Stimulated activated CD4-positive, alpha-beta T cell treated with anti-CD3 and anti-CD28 coated beads, Interleukin-4, amount 100 ng/mL, for 24 hours (primary cell): ENCODE results near the gene RPS6KA4.

Experiments used
- DNase-seq: peaks from one replicate; pipeline ENCODE4 v3.0.0-alpha.2; 2020

RPS6KA4 gene

DNA sequence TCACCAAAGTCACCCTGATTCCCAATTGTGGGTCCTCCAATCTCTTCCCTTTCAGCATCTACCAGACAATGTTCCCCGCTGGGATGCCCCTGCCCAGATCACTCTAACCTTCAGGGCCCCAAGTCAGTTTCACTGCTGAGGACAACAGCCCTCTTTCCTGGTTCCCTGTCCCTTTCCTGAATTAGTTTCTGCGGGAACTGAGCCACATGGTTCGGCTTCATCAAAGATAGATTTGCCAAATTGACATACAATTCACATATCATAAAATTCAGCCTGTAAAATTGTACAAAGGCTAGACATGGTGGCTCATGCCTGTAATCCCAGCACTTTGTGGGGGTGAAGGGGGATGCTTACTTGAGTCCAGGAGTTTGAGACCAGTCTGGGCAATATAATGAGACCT is 31.0 kb upstream of the RPS6KA4 start:
- no peak for DNase-seq

DNA sequence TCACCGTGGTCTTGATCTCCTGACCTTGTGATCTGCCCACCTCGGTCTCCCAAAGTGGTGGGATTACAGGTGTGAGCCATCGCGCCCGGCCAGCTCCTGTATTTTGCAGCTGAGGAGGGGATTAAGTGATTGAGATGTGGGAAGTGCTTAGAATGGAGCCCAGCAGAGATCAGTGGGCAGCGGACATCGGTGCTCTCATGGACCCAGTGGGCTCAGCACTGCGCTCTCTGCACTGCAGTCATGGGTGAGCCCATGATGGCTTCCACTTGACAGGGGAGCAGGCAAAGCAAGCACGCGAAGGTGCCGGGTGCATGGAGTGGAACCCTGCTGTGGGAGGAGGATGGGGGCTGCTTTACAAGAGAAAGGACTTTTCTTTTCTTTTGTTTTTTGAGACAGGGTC is 28.1 kb upstream of the RPS6KA4 start:
- no peak for DNase-seq

DNA sequence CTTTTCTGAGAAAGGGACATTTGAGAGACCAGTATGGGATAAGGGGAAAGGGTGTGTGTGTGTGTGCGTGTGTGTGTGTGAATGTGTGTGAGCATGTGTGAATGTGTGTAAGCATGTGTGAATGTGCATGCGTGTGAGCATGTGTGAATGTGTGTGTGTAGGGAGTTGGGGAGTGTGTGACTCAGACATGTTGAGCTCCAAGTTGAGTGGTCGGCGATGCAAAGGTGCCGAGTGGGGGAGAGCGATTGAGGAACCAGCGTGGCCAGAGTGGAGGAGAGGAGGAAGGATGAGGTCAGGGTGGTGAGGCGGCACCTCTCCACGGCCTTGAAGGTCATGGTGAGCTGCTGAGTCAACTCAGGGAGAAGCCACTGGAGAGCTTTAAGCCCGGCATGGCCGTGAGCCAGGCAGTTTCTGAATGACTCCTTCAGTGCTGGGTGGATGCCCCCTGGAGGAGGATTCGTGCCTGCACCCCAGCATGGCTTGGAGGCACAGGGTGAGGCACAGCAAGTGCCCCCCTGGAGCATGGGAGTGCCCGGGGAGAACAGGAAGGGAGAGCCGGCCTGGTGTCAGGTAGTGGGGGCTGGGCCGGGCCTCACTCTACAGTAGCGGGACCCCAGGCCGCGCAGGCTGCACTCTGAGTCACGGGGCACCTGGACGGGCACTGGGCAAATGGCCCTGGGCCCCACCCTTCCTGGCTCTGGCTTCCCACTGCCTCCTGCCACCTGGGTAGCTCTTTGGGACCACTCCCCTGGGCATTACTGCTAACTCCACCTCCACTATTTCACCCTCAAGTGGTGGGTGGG is 27.2 kb upstream of the RPS6KA4 start:
- DNase-seq = peak; percentile 71

DNA sequence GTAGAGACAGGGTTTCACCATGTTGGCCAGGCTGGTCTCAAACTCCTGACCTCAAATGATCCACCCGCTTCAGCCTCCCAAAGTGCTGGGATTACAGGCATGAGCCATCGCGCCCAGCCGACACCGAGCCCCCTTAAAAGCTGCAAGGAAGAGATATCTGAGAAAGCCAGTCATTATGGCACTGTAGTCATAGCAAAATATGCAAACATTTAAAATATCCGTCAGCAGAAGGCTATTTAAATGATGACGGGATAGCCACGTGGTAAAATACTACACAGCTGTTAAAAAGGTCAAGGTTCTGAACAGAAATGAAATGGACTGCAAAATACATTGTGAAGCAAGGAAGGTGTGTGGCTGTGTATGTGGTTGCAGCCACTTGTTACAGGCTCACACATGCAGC is 25.4 kb upstream of the RPS6KA4 start:
- DNase-seq = no peak

DNA sequence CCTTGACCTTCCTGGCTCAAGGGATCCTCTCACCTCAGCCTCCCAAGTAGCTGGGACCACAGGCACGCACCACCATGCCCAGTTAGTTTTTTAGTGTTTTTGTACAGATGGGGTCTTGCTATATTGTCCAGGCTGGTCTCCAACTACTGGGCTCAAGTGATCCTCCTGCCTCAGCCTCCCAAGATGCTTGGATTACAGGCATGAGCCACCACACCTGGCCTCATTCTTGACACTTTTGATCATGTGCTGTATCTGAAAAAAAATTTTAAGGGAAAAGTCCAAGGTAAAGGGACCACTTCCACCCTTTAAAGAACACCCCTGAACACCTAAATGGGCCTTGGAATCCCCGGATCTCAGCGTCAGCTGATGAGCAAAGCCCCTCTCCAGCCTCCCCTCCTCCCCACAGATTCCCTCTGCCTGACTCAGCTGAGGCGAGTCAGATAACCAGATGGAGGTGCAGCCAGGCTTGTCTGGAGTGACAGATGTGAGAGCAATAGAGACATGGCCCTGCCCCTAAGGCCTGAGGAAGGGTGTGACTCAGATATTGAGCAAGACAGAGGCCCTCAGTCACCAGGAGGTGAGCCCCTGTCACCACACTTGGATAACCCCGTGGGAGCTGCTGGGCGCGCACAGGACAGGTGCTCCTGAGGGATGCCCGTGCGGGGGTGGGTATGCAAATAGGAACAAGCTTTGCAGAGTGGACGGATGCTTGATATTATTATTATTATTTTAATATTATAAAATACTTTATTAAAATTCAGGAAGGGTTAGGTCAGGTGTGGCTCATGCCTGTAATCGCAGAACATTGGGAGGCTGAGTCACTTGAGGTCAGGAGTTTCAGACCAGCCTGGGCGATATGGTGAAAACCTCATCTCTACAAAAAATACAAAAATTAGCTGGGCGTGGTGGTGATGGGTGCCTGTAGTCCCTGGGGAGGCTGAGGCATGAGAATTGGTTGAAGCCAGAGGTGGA is 23.9 kb upstream of the RPS6KA4 start:
- DNase-seq = peak; percentile 34

DNA sequence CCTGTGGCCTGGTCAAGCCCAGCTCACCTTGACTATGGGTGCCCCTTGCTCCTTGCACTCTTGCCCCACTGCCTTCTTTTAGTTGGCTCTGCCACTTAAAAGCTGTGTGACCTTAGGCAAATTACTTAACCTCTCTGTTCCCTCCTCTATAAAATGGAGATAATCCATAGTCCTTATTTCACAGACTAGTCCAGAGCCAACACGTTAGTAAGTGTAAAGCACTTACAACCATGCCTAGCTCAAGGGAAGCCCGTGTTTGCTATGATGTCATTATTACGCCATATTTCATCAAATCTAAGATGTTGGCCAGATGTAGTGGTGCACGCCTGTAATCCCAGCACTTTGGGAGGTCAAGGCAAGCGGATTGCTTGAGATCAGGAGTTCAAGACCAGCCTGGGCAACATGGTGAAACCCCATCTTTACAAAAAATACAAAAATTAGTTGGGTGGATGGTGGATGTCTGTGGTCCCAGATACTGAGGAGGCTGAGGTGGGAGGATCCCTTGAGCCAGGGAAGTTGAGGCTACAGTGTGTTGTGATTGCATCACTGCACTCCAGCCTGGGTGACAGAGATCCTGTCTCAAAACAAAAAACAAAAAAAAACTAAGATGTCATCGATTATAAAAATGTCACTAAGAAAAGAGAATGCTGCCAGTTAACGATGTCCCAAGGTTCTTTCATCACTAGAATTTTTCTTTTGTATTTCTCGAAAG is 21.3 kb upstream of the RPS6KA4 start:
- no peak for DNase-seq

DNA sequence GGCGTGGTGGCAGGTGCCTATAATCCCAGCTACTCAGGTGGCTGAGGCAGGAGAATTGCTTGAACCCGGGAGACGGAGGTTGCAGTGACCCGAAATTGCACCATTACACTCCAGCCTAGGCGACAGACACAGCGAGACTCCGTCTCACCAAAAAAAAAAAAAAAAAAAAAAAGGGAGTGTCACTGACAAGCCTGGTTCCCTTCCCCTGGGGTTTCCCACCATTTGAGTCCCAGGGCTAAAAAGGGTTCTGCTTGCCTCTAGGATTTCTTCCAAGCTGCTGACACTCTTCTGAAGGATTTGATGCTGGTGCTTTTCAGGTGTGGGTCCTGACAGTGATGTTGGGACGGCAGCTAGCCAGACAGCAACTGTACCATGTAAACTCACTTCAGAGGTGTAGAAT is 20.2 kb upstream of the RPS6KA4 start:
- DNase-seq = no peak

DNA sequence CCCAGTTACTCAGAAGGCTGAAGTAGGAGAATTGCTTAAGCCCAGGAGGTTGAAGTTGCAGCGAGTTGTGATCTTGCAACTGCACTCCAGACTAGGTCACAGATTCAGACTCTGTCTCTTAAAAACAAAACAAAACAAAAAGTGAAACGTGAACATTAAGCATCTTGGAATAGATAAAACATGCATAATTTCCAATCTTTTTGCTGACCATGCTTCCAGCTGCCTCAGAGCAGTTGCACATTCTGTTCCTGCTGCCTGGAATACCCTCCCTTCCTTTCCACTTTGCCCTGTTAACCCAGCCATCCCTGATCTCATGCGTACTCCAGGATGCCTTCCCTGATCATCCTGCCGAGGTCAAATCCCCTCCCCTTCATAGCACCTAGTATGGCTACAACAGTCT is 19.7 kb upstream of the RPS6KA4 start:
- DNase-seq = no peak

DNA sequence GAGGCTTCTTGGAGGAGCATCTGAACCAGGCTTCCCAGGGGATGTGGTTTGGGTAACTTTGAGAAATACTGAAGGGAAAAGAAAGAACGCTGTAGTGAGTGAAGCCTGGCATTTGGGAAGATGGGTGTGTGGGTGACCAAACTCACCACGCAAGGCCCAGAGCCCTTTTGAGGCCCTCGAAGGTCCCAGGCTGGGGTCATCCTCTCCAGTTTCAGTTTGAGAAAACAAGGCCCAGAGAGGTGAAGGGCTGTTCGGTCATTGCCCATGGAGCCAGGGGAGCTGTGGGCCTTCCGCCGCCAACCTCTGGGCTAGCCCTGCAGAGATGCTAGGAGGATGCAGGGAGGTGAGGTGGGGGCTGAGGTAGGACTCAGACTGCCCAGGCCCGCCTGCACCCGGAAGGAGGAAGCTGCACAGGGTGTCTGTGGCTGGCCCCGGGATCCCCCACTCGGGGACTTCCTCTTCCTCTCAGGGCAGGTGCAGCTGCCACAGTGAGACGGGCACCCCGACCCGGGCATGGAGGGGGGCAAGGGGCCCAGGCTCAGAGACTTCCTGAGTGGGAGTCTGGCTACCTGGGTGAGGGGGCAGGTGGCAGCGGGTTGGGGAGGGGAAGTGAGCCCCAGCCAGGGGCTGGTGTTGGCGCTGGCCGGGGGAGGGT is 19.1 kb upstream of the RPS6KA4 start, which contains the start of gene CCDC88B:
TSS of gene CCDC88B (plus strand) at position 451 of the 655 bp plus-strand sequence. CDS start at position 514, 63 bp downstream.
- peak; percentile 81 for DNase-seq

DNA sequence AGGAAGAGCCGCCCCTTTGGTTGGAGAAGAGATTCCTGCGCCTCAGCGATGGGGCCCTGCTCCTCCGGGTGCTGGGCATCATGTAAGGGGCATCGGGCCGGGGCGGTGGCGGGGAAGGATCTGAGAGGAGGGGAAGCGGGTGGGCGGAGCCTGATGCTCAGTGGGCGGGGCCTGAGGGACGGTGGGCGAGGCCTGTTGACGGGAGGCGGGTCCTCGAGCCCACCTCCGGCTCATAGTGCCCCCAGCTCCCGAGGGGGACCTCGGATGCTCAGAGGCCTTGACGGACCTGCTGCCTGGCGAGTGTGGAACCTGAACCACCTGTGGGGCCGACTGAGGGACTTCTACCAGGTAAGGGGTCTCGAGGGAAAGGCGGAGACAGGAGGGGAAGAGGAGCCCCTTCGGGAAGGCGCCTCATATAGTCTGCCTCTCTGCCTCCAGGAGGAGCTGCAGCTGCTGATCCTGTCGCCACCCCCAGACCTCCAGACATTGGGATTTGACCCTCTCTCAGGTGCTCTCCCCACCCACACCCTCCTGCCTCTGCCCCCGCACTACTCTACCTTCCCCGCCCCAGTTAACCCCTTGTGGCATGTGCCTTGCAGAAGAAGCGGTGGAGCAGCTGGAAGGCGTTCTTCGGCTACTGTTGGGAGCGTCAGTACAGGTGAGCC is 18.2 kb upstream of the RPS6KA4 start:
- DNase-seq = peak; percentile 80

DNA sequence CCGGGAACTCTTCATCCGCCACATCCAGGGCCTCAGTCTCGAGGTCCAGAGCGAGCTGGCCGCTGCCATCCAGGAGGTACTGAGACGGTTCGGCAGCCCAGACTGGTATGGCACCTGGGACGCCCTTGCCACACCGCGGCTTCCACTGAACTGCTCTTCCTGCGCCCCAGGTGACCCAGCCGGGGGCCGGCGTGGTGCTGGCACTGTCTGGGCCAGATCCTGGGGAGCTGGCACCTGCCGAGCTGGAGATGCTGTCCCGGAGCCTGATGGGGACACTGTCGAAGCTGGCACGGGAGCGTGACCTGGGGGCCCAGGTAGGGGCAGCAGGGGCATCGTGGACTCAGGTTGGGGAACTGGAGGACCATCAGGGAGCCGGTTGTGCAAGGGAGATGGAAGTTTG is 17.5 kb upstream of the RPS6KA4 start:
- no peak for DNase-seq

DNA sequence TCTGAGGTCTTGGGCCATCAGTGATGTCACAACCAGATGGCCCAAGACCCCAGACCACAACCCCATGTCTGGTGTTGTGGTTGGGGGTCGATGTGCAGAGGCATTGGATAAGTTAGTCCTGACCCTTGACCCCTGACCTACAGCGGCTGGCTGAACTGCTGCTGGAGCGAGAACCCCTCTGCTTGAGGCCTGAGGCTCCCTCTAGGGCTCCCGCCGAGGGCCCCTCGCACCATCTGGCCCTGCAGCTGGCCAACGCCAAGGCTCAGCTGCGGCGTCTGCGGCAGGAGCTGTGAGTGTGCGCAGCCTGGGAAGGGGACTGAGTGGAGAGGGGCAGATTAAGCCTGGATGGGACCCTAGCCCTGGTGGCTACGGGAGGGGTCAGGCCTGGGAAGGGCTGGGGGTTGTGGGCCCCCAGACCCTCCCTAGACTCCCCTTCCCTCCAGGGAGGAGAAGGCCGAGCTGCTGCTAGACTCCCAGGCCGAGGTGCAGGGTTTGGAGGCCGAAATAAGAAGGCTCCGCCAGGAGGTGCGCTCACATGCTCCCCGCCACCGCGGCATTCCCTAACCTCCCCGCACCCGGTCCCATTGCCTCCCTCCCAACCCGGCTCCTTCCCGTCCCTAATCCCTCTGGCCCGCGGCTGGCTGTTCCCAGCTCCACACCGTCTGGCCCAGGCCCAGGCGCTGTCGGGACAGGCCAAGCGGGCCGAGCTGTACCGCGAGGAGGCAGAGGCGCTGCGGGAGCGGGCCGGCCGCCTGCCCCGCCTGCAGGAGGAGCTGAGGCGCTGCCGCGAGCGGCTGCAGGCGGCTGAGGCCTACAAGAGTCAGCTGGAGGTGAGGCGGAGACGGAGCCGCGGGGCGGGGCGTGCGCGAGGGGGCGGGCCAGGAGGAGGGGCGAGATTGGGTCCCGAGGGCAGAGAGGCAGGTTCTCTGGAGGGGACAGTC is 16.8 kb upstream of the RPS6KA4 start:
- peak; percentile 89 for DNase-seq

DNA sequence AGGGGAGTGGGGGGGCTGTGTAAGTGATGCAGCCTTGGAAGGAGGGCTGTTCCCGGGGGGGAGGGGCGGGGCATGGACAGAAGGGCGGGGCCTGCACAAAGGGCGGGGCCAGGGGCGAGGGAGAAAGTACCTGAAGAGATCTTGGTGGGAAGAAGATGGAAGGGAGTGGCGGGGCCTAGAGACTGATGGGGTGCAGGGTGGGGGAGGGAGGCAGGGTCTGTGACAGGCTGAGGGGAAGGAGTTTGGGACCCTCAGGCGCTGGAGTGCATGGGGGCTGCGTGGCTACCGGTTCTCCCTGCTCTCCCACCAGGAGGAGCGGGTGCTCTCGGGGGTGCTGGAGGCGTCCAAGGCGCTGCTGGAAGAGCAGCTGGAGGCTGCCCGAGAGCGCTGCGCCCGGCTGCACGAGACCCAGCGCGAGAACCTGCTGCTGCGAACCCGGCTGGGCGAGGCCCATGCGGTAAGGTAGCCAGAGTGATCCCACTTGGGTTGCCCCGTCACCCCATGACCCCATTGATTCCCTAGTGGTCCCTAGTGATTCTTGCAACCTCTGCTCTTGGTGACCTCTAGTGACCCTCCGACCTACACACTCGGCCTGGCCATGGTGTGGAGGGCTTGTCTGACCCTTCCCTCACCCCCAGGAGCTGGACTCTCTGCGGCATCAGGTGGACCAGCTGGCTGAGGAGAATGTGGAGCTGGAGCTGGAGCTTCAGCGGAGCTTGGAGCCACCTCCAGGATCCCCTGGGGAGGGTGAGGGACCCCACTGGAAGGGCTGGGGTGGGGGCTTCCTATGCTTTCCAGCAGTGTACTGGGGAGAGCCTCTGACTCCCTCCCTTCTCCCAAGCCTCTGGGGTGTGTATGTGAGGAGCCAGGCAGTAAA is 15.9 kb upstream of the RPS6KA4 start:
- no peak for DNase-seq

DNA sequence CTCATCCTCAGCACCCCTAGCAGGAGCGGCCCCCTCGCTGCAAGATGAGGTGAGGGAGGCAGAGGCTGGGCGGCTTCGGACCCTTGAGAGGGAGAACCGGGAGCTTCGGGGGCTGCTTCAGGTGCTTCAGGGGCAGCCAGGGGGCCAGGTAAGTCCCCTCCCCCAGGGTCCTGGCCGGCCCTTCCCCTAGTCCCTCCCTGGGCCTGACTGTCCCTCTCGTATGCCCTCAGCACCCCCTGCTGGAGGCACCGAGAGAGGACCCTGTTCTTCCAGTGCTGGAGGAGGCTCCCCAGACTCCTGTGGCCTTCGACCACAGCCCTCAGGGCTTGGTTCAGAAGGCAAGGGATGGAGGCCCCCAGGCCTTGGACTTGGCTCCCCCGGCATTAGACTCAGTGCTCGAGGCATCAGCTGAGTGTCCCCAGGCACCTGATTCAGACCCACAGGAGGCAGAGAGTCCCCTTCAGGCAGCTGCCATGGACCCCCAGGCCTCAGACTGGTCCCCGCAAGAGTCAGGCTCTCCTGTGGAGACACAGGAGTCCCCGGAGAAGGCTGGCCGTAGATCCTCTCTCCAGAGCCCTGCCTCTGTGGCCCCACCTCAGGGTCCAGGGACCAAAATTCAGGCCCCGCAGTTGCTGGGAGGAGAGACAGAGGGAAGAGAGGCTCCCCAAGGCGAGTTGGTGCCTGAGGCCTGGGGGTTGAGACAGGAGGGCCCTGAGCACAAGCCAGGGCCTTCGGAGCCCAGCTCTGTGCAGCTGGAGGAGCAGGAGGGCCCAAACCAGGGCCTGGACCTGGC is 15.0 kb upstream of the RPS6KA4 start:
- DNase-seq = no peak

DNA sequence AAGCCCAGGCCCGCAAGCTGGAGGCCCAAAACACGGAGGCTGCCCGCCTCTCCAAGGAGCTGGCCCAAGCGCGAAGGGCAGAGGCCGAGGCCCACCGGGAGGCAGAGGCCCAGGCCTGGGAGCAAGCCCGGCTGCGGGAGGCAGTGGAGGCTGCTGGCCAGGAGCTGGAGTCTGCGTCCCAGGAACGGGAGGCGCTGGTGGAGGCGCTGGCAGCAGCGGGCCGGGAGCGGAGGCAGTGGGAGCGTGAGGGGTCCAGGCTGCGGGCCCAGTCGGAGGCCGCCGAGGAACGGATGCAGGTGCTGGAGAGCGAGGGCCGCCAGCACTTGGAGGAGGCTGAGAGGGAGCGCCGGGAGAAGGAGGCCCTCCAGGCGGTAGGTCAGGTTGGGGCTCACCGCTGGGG is 14.2 kb upstream of the RPS6KA4 start:
- DNase-seq = no peak

DNA sequence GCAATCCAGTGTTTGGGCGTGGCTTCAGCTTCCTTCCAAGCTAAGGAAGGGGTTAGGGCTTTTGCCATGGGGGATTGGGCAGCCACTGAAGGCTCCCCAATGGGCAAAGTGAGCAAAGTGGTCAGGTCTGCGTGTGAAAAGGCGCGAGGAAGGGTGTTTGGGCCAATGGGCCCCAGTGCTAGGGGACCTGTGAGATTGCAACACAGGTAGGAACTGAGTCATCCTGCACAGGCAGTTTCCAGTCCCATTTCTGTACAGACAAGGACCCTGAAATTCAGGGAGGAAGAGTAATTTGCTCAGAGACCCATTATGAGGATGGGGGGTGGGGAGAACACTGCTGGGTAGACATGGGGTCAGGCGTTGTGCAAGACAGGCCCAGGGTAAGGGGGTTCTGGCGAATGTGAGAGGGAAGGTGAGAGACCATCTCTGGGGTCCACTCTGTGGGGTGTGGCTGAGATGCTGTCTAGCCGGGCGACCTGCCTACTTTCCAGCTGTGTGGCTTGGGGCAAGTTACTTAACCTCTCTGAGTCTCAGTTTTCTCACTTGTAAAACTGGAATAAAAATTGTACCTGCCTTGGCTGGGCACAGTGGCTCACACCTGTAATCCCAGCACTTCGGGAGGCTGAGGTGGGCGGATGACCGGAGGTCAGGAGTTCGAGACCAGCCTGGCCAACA is 11.6 kb upstream of the RPS6KA4 start:
- DNase-seq = no peak

DNA sequence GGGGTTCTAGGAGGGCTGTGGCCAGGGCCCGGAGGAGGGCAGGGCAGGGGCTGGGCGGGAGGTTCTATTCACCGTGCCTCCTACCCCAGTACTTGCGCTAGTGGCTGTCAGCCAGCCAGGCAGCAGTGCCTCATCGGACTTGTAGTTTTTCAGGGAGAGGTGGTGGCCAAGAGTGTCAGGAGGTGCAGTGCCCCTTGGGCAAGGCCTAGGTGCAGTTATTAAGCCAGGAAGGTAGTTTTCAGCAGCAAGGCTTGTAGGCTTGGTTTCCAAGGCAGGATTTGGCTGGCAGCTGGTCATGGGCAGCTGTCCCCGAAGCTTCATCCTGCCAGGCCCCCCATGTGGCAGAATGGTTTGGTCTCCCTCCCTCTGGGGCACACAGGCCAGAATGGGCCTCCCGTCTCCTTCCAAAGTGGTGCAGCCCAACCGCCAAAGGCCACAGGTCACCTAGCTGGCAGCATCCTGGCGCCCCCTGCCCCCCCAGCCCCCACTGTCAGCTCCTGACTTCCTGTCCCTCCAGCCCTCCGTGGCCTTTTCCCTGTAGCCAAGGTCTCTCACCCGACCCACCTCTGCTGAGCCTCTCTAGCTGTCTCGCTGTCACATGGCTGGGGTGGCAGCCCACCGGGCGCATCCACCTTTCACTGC is 10.5 kb upstream of the RPS6KA4 start:
- no peak for DNase-seq

DNA sequence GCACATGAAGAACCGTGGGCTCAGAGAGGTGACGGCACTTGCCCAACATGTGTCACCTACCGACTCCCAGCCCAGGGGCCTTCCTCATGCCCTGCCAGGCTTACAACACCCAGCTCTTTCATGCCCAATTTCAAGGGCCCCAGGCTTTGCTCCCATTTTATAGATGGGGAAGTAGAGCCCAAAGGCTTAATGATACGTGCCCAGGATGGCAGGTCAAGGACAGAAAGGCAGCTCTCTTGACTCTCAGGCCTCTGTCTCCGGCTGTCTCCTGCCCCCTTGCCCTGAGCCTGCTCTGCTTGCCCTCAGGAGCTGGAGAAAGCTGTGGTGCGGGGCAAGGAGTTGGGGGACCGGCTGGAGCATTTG is 10.0 kb upstream of the RPS6KA4 start:
- no peak for DNase-seq
